Measurements from ENCODE around the gene ABCA1. TPM values are rescaled to one million over a fixed set of nuclear protein-coding genes. Genes with fewer than 3 reads are reported as not detected.
A peak's percentile ranks its signal among the peaks of the same experiment; 100 is the strongest.
"Not testable (repeated sequence)": the region's sequence is repeated elsewhere in the genome, so short reads cannot be mapped to it uniquely, and the experiment has no call there.

Gene ABCA1
- polyA plus RNA-seq, 1 donor (not counting 4 experiments of a cell fraction or from before 2014, with no cell fraction given), result 23.0 TPM

DNA sequence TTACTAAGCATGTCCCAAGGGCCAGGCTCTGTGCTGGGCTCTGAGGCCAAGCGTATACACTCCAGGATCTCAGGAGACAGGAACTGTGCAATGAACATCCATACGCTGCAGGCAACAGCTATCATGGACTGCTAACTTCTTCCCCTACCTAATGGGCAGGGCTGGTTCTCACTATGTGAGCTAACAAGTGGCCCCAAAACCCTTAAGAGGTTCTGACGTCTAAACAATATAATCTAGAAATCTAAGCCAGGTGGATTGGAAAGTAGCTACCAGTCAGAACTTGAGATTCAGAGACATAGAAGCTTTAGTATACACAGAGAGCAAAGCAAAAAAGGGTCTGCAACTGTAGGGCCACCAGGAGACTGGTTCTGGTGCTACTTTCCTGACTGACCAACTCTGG lies 27.6 kb downstream of the ABCA1 start:
- H3K9ac ChIP-seq (ENCODE audit: control insufficient read depth, extremely low read depth, insufficient read depth, low read length), result peak overlapping the region; percentile 45
- H3K9me1 ChIP-seq (ENCODE audit: control insufficient read depth, extremely low read depth, insufficient read depth, low read length), result no peaks in the 10 kb centered on the region
- dilution Hi-C loops (cut with MboI; ENCODE audit: extremely low pct_ligation_motif_present, low sequenced_read_pairs), result no loop called here
- no peaks in the 10 kb centered on the region for H3K27me3 ChIP-seq (ENCODE audit: control insufficient read depth, extremely low read depth, insufficient read depth, low read length)
- no peak for FAIRE-seq
- no peaks in the 10 kb centered on the region for H3K36me3 ChIP-seq (ENCODE audit: control insufficient read depth in 2 of 2, extremely low read depth in 1 of 2, insufficient read depth in 2 of 2, low read length in 2 of 2)
- TF ChIP-seq EZH2 (IDR thresholded peaks at IDR 0.05; ENCODE audit: low read length), result no peak
- TF ChIP-seq, protein P1, sequence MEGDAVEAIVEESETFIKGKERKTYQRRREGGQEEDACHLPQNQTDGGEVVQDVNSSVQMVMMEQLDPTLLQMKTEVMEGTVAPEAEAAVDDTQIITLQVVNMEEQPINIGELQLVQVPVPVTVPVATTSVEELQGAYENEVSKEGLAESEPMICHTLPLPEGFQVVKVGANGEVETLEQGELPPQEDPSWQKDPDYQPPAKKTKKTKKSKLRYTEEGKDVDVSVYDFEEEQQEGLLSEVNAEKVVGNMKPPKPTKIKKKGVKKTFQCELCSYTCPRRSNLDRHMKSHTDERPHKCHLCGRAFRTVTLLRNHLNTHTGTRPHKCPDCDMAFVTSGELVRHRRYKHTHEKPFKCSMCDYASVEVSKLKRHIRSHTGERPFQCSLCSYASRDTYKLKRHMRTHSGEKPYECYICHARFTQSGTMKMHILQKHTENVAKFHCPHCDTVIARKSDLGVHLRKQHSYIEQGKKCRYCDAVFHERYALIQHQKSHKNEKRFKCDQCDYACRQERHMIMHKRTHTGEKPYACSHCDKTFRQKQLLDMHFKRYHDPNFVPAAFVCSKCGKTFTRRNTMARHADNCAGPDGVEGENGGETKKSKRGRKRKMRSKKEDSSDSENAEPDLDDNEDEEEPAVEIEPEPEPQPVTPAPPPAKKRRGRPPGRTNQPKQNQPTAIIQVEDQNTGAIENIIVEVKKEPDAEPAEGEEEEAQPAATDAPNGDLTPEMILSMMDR (optimal IDR thresholded peaks at IDR 0.05 in 1 of 3, IDR thresholded peaks at IDR 0.05 in 1 of 3, conservative IDR thresholded peaks at IDR 0.05 in 1 of 3; ENCODE audit: extremely low read depth in 1 of 3, insufficient read depth in 2 of 3, low read length in 3 of 3), result no peak
- peaks cover 66% of the 10 kb centered on the region for H3K79me2 ChIP-seq (ENCODE audit: control insufficient read depth, insufficient read depth, low read length)
- no peak overlapping the region for H2AFZ ChIP-seq (ENCODE audit: control insufficient read depth, low read length)
- H3K27ac ChIP-seq (ENCODE audit: control insufficient read depth, insufficient read depth, low read length), result peak overlapping the region; percentile 82
- H3K4me3 ChIP-seq (ENCODE audit: control insufficient read depth in 2 of 3, extremely low read depth in 1 of 3, insufficient read depth in 2 of 3, low read depth in 1 of 3, low read length in 3 of 3), result peak overlapping the region in 1 of 3 experiments; percentile 23
- no peaks in the 10 kb centered on the region for H4K20me1 ChIP-seq (ENCODE audit: control insufficient read depth, extremely low read depth, insufficient read depth, low read length)
- no peak for DNase-seq (ENCODE audit: low read depth, low spot score)
- H3K9me3 ChIP-seq (ENCODE audit: control insufficient read depth, low read depth, low read length), result no peaks in the 10 kb centered on the region
- H3K4me1 ChIP-seq (ENCODE audit: control insufficient read depth, extremely low read depth, insufficient read depth, low read length), result peaks cover 79% of the 10 kb centered on the region
- peak overlapping the region; percentile 70 for H3K4me2 ChIP-seq (ENCODE audit: control insufficient read depth, extremely low read depth, insufficient read depth, low read depth, low read length)

DNA sequence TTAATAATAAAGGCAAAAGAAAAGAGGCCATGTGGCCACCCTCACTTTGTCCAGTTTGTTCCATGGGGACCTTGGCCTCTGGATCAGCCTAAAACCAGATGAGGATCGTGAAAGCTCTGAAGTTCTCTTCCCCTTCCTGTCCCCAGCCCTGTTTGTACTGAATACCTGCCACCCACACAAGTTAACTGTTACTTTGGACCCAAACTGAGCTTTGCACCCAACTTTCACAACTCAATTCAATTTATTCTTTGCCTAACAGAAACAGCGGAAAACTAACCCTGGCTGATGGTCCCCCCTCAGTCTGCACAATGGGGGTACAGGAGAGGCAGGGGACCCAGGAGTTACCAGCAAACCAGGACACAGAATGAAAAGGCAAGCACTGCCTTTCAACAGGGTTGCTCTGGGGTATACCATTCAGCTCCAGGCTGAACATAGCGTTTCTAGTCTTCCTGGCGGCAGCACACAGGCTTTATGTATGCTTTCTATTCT lies 28.2 kb downstream of the ABCA1 start:
- peaks cover 79% of the 10 kb centered on the region for H3K4me1 ChIP-seq (ENCODE audit: control insufficient read depth, extremely low read depth, insufficient read depth, low read length)
- no peak for DNase-seq (ENCODE audit: low read depth, low spot score)
- H4K20me1 ChIP-seq (ENCODE audit: control insufficient read depth, extremely low read depth, insufficient read depth, low read length), result no peaks in the 10 kb centered on the region
- peak overlapping the region; percentile 82 for H3K27ac ChIP-seq (ENCODE audit: control insufficient read depth, insufficient read depth, low read length)
- no peaks in the 10 kb centered on the region for H3K9me3 ChIP-seq (ENCODE audit: control insufficient read depth, low read depth, low read length)
- no peaks in the 10 kb centered on the region for H3K9me1 ChIP-seq (ENCODE audit: control insufficient read depth, extremely low read depth, insufficient read depth, low read length)
- dilution Hi-C loops (cut with MboI; ENCODE audit: extremely low pct_ligation_motif_present, low sequenced_read_pairs), result no loop called here
- H3K27me3 ChIP-seq (ENCODE audit: control insufficient read depth, extremely low read depth, insufficient read depth, low read length), result no peaks in the 10 kb centered on the region
- peaks cover 66% of the 10 kb centered on the region for H3K79me2 ChIP-seq (ENCODE audit: control insufficient read depth, insufficient read depth, low read length)
- H3K36me3 ChIP-seq (ENCODE audit: control insufficient read depth in 2 of 2, extremely low read depth in 1 of 2, insufficient read depth in 2 of 2, low read length in 2 of 2), result peaks cover 0 to under 1% of the 10 kb centered on the region in 2 experiments
- peak overlapping the region; percentile 33 for H3K9ac ChIP-seq (ENCODE audit: control insufficient read depth, extremely low read depth, insufficient read depth, low read length)
- peak; percentile 84 for FAIRE-seq
- TF ChIP-seq, protein P1 (optimal IDR thresholded peaks at IDR 0.05 in 1 of 3, IDR thresholded peaks at IDR 0.05 in 1 of 3, conservative IDR thresholded peaks at IDR 0.05 in 1 of 3; ENCODE audit: extremely low read depth in 1 of 3, insufficient read depth in 2 of 3, low read length in 3 of 3), result no peak
- no peak for TF ChIP-seq EZH2 (IDR thresholded peaks at IDR 0.05; ENCODE audit: low read length)
- no peak overlapping the region for H2AFZ ChIP-seq (ENCODE audit: control insufficient read depth, low read length)
- H3K4me2 ChIP-seq (ENCODE audit: control insufficient read depth, extremely low read depth, insufficient read depth, low read depth, low read length), result peak overlapping the region; percentile 70
- no peak overlapping the region for H3K4me3 ChIP-seq (ENCODE audit: control insufficient read depth in 2 of 3, extremely low read depth in 1 of 3, insufficient read depth in 2 of 3, low read depth in 1 of 3, low read length in 3 of 3)

DNA sequence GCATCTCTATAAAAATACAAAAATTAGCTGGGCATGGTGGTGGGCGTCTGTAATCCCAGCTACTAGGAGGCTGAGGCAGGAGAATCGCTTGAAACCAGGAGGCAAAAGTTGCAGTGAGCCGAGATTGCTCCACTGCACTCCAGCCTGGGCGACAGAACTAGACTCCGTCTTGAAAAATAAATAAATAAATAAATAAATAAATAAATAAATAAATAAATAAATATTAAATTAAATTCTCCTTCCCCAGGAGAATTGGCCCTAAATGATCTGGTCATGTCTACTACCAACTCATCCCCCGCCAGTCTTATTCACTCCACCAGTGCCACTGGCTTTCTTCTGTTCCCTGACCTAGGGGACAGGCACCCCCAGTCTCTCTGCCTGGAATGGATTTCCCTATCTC lies 29.6 kb downstream of the ABCA1 start:
- H2AFZ ChIP-seq (ENCODE audit: control insufficient read depth, low read length); H4K20me1 ChIP-seq (ENCODE audit: control insufficient read depth, extremely low read depth, insufficient read depth, low read length); H3K4me3 ChIP-seq (ENCODE audit: control insufficient read depth in 2 of 3, extremely low read depth in 1 of 3, insufficient read depth in 2 of 3, low read depth in 1 of 3, low read length in 3 of 3); H3K36me3 ChIP-seq (ENCODE audit: control insufficient read depth in 2 of 2, extremely low read depth in 1 of 2, insufficient read depth in 2 of 2, low read length in 2 of 2); H3K27me3 ChIP-seq (ENCODE audit: control insufficient read depth, extremely low read depth, insufficient read depth, low read length); H3K9me1 ChIP-seq (ENCODE audit: control insufficient read depth, extremely low read depth, insufficient read depth, low read length); H3K4me2 ChIP-seq (ENCODE audit: control insufficient read depth, extremely low read depth, insufficient read depth, low read depth, low read length); DNase-seq (ENCODE audit: low read depth, low spot score); dilution Hi-C loops (cut with MboI; ENCODE audit: extremely low pct_ligation_motif_present, low sequenced_read_pairs); H3K9ac ChIP-seq (ENCODE audit: control insufficient read depth, extremely low read depth, insufficient read depth, low read length); H3K27ac ChIP-seq (ENCODE audit: control insufficient read depth, insufficient read depth, low read length); FAIRE-seq; H3K9me3 ChIP-seq (ENCODE audit: control insufficient read depth, low read depth, low read length): not testable (repeated sequence)
- H3K79me2 ChIP-seq (ENCODE audit: control insufficient read depth, insufficient read depth, low read length), result peaks cover 69% of the 10 kb centered on the region
- H3K4me1 ChIP-seq (ENCODE audit: control insufficient read depth, extremely low read depth, insufficient read depth, low read length), result peaks cover 68% of the 10 kb centered on the region

Data from keratinocyte (primary cell).